HG03280 (cell line): Measurements from ENCODE around the gene NDUFC2.
"Not testable (repeated sequence)": the region's sequence is repeated elsewhere in the genome, so short reads cannot be mapped to it uniquely, and the experiment has no call there.

ENCODE experiments used
- ATAC-seq: cut with Tn5 transposase; IDR thresholded peaks from one replicate; pipeline ENCODE4 v1.9.1; 2021; ENCODE audit warnings: mild to moderate bottlenecking, moderate library complexity; ENCODE audit not compliant: unreplicated experiment

The NDUFC2 gene

DNA sequence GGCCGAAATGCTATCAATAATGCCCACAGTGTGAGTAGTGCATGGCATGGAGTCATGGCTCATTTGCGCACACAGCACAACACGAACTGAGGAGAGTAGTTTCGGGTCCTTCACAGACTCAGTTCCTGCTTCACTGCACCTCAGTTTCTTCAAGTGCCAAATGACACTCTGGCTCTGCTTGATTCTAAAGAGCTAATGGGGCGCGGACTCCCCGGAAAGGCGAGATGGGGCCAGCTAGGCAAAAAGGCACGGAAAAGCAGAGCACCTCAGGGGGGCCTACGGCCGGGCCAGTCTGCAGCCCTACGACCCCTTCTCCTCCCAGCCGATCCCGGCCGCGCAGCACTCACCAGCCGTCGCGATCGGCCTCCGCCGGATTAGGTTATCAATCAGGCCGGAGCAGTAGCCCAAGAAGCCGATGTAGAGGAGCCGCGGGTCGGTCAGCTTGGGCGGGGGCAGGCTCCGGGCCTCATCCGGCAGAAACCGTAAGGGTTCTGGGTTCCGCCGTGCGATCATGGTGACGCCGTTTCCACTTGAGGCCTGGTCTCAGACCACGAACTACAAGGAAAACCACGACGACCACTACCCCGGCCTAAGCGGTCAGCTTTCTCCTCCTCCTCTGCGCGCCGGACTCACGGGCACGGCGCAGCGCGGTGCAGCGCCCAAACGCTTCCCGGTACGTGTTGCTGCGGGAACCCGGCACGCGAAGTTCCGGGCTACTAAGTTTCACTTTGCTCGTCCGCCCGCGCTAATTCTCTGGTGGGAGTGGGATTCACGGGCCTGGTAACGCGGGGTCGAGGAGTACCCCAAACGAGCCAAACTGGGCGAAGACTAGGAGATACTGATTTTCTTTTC is at the start of gene NDUFC2:
Gene NDUFC2 (minus strand): TSS at position 631 of the 852 bp plus-strand sequence. CDS start 118 bp downstream, at position 513.
- peak; percentile 74 for ATAC-seq

- ATAC-seq = no peak
Measured at GRCh38 chr11:78127403-78127802, 47.7 kb upstream of the NDUFC2 start.

DNA sequence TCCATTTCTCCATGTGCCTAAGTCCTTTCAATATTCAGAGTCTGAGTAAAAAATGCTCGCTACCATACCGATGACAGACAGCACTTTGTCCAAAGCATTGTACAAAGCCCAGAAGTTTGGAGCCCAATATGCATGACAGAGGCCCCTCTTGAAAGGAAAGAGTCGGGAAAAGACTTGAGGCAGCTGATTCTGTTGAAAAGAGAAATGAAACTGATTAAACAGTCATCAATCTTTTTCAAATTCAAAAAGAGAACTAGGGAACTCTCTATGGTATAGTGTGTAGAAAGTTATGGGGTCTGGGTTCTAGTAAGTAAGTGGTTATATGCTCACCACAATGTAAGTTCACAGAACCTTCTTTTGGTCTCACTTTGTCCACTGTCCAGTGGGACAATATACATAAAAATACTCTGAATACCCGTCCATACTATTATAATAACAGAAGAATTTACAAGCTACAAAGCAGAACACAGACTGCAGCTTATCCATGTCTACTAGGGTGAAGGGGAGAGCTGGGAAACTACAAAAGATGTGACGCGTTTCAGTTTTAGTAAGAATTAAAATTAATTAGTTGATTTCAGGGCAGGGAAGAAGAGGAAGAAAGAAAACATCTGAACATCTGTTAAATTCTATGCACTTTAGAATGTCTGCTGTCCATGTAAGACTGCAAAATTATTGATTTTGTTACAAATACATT is 33.1 kb upstream of the NDUFC2 start:
- peak; percentile 75 for ATAC-seq

GRCh38 chr11:78111298-78111697 is 31.6 kb upstream of the NDUFC2 start:
- ATAC-seq = no peak

GRCh38 chr11:78110830-78111229 is 31.2 kb upstream of the NDUFC2 start:
- ATAC-seq = no peak

- no peak for ATAC-seq
Measured at GRCh38 chr11:78110351-78110750, 30.7 kb upstream of the NDUFC2 start.

- ATAC-seq = no peak
Measured at GRCh38 chr11:78109081-78110015, 29.7 kb upstream of the NDUFC2 start.

- ATAC-seq = no peak
Measured at GRCh38 chr11:78100676-78101472, 21.2 kb upstream of the NDUFC2 start.

GRCh38 chr11:78100261-78100660 is 20.6 kb upstream of the NDUFC2 start:
- ATAC-seq = no peak

- ATAC-seq = no peak
Measured at GRCh38 chr11:78099666-78100065, 20.0 kb upstream of the NDUFC2 start.

DNA sequence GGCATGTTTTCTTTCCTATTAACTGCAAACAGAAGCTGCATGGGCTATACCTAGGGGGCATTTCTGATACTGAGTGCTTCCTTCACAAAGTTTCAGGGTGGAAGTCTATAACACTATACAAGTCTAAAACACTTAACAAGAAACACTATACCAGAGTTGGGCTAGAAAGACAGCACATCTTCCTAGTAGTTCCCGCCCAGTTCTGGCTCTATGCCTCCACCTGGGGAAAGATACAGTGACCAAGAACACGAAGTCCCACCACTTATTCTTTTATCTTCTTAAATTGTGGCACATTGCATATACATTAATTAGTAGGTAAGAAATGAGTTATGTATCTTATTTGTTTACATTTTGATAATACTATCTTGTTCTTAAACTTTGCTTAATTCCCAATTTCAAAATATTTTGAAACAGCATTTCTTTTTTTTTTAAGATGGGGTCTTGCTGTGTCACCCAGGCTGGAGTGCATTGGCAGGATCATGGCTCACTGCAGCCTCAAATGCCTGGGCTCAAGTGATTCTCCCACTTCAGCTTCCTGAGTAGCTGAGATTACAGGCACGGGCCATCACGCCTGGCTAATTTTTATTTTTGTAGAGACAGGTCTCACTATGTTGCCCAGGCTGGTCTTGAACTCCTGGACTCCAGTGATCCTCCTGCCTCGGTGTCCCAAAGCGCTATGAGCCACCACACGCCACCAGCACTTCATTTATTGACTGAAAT is 18.2 kb upstream of the NDUFC2 start:
- ATAC-seq = no peak

- no peak for ATAC-seq
Measured at GRCh38 chr11:78094250-78094649, 14.6 kb upstream of the NDUFC2 start.

DNA sequence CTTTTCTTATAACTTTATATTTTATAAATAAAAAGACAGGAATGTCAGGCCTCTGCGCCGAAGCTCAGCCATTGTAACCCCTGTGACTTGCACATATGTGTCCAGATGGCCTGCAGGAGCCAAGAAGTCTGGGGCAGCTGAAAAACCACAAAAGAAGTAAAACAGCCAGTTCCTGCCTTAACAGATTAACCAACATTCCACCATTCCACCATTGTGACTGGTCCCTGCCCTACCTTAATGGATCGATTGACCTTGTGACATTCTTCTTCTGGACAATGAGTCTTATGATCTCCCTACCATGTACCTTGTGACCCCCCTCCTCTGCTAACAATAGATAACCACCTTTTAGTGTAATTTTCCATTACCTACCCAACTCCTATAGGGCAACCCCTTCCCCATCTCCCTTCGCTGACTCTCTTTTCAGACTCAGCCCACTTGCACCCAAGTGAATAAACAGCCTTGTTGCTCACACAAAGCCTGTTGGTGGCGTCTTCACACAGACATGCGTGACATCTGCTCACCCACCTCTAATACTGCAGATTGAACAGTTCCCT is 6.9 kb upstream of the NDUFC2 start:
- not testable (repeated sequence) for ATAC-seq

- no peak for ATAC-seq
Measured at GRCh38 chr11:78085972-78086371, 6.3 kb upstream of the NDUFC2 start.

DNA sequence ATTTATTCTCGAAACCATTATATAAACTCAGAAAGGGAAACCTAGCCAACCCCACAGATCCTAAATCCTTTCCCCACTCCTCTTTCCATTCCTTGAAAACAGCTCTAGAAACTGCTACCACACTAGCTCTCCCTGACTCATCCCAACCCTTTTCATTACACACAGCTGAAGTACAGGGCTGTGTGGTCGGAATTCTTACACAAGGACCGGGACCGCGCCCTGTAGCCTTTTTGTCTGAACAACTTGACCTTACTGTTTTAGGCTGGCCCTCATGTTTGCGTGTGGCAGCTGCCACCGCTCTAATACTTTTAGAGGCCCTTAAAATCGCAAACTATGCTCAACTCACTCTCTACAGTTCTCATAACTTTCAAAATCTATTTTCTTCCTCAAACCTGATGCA is 4.8 kb upstream of the NDUFC2 start:
- not testable (repeated sequence) for ATAC-seq

DNA sequence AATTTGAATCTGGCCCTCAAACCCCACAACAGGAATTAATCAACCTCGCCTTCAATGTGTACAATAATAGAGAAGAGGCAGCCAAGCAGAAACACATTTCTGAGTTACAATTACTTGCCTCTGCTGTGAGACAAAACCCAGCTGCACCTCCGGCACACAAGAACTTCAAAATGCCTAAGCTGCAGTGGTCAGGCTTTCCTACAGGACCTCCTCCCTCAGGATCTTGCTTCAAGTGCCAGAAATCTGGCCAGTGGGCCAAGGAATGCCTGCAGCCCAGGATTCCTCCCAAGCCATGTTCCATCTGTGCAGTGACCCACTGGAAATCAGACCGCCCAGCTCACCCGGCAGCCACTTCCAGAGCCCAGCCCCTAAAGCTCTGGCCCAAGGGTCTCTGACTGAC is 3.4 kb upstream of the NDUFC2 start:
- no peak for ATAC-seq

DNA sequence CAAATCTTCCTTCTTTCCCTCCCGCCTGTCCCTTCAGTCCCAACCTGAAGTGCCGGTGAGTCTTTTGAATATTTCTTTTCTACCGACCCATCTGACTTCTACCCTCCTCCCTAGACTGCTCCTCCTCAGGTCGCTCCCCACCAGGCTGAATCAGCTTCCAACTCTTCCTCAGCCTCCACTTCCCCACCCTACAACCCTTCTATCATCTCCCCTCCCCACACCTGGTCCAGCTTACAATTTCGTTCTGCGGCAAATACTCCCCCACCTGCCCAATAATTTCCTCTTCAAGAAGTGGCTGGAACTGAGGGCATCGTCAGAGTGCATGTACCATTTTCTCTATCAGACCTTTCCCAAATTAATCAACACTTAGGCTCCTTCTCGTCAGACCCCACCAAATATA is 2.5 kb upstream of the NDUFC2 start:
- no peak for ATAC-seq

DNA sequence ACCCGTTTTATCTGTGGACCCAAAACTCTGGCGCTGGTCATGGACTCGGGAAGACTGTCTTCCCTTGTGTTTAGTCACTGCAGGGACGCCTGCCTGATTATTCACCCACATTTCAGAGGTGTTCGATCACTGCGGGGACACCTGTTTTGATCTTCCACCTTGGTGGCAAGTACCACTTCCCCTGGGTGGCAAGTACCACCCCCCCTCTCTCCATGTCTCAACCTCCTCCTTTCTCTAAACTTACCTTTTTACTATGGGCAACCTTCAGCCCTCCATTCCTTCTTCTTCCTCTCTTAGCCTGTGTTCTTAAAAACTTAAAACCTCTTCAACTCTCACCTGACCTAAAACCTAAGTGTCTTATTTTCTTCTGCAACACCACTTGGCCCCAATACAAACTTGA is 1.9 kb upstream of the NDUFC2 start:
- ATAC-seq = no peak

DNA sequence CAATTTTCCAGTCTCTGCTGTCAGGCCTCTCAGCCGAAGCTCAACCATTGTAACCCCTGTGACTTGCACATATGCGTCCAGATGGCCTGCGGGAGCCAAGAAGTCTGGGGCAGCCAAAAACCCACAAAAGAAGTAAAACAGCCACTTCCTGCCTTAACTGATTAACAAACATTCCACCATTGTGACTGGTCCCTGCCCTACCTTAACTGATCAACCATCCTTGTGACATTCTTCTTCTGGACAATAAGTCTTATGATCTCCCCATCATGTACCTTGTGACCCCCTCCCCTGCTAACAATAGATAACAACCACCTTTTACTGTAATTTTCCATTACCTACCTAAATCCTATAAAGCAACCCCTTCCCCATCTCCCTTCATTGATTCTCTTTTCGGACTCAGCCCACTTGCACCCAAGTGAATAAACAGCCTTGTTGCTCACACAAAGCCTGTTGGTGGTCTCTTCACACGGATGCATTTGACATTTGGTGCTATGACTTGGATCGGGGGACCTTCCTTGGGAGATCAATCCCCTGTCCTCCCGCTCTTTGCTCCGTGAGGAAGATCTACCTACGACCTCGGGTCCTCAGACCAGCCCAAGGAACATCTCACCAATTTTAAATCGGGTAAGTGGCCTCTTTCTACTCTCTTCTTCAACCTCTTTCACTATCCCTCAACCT is 1.3 kb upstream of the NDUFC2 start:
- no peak for ATAC-seq
